HL-60 (cell line): ENCODE data around the gene CTRB1.

Source experiments
- DNase-seq, 2 experiments: peaks; one replicate each; pipeline ENCODE4 v3.0.0-alpha.2; 2010 to 2020; ENCODE audit warnings: low read depth in 1 of 2, low spot score in 1 of 2
- H3K27ac ChIP-seq: fragments of 250-450 bp; sonication (Bioruptor Pico); replicated peaks from 2 replicates; pipeline ENCODE4 v1.5.1; 2020; ENCODE audit warnings: mild to moderate bottlenecking, moderate library complexity
- H3K27me3 ChIP-seq: fragments of 250-450 bp; sonication (Bioruptor Pico); 2 replicates; pipeline ENCODE4 v1.5.1; 2021; ENCODE audit warnings: mild to moderate bottlenecking, moderate library complexity; ENCODE audit not compliant: insufficient read depth, poor library complexity, severe bottlenecking
- H3K4me3 ChIP-seq: replicated peaks from 2 replicates; pipeline ENCODE4 v1.5.1; 2011; ENCODE audit warnings: mild to moderate bottlenecking, control low read depth, low read length; ENCODE audit not compliant: insufficient read depth
- GABPA ChIP-seq: IDR thresholded peaks from 2 replicates; pipeline ENCODE4 v1.6.1; 2012; ENCODE audit warnings: low read depth
- POLR2AphosphoS5 ChIP-seq: IDR thresholded peaks from 2 replicates; pipeline ENCODE4 v1.6.1; 2012; ENCODE audit warnings: low read depth
- SPI1 ChIP-seq: IDR thresholded peaks from 2 replicates; pipeline ENCODE4 v1.6.1; 2012; ENCODE audit warnings: low read depth, mild to moderate bottlenecking, borderline replicate concordance
- TF ChIP-seq, protein P1 (sequence below): IDR thresholded peaks from one replicate; pipeline ENCODE4 v1.5.1; 2011; ENCODE audit warnings: low read length, control low read depth, inconsistent platforms; ENCODE audit not compliant: insufficient read depth
- TF ChIP-seq, protein P2 (sequence below): IDR thresholded peaks from 2 replicates; pipeline ENCODE4 v1.6.1; 2012; ENCODE audit warnings: low read depth; ENCODE audit not compliant: insufficient replicate concordance

CTRB1 gene

DNA sequence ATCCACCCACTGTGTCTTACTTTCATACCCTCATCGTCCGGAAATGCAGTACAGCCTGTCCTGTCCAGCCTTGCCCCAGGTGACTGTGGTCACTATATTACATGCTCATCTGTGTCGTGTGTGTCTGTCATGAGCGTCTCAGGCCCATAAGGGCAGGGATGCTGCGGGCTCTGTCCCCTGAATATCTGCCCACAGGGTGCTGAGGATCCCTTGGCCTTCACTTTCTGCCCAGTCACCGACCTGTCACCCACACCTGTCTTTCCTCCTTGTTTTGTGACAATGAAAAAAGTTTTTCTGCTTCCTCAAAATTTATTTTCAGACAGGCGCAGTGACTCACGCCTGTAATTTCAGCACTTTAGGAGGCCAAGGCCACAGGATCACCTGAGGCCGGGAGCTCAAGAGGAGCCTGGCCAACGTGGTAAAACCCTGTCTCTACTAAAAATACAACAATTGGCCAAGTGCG lies 1.4 kb upstream of the CTRB1 start:
- TF ChIP-seq, protein P1, sequence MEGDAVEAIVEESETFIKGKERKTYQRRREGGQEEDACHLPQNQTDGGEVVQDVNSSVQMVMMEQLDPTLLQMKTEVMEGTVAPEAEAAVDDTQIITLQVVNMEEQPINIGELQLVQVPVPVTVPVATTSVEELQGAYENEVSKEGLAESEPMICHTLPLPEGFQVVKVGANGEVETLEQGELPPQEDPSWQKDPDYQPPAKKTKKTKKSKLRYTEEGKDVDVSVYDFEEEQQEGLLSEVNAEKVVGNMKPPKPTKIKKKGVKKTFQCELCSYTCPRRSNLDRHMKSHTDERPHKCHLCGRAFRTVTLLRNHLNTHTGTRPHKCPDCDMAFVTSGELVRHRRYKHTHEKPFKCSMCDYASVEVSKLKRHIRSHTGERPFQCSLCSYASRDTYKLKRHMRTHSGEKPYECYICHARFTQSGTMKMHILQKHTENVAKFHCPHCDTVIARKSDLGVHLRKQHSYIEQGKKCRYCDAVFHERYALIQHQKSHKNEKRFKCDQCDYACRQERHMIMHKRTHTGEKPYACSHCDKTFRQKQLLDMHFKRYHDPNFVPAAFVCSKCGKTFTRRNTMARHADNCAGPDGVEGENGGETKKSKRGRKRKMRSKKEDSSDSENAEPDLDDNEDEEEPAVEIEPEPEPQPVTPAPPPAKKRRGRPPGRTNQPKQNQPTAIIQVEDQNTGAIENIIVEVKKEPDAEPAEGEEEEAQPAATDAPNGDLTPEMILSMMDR, result no peak
- TF ChIP-seq, protein P2, sequence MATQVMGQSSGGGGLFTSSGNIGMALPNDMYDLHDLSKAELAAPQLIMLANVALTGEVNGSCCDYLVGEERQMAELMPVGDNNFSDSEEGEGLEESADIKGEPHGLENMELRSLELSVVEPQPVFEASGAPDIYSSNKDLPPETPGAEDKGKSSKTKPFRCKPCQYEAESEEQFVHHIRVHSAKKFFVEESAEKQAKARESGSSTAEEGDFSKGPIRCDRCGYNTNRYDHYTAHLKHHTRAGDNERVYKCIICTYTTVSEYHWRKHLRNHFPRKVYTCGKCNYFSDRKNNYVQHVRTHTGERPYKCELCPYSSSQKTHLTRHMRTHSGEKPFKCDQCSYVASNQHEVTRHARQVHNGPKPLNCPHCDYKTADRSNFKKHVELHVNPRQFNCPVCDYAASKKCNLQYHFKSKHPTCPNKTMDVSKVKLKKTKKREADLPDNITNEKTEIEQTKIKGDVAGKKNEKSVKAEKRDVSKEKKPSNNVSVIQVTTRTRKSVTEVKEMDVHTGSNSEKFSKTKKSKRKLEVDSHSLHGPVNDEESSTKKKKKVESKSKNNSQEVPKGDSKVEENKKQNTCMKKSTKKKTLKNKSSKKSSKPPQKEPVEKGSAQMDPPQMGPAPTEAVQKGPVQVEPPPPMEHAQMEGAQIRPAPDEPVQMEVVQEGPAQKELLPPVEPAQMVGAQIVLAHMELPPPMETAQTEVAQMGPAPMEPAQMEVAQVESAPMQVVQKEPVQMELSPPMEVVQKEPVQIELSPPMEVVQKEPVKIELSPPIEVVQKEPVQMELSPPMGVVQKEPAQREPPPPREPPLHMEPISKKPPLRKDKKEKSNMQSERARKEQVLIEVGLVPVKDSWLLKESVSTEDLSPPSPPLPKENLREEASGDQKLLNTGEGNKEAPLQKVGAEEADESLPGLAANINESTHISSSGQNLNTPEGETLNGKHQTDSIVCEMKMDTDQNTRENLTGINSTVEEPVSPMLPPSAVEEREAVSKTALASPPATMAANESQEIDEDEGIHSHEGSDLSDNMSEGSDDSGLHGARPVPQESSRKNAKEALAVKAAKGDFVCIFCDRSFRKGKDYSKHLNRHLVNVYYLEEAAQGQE, result no peak
- no peak for TF ChIP-seq POLR2AphosphoS5
- no peak for TF ChIP-seq GABPA
- no peak for DNase-seq
- Histone ChIP-seq H3K4me3 (no peak overlapping the region), H3K27me3 (peaks cover 2% of the 10 kb centered on the region), H3K27ac (no peak overlapping the region)

DNA sequence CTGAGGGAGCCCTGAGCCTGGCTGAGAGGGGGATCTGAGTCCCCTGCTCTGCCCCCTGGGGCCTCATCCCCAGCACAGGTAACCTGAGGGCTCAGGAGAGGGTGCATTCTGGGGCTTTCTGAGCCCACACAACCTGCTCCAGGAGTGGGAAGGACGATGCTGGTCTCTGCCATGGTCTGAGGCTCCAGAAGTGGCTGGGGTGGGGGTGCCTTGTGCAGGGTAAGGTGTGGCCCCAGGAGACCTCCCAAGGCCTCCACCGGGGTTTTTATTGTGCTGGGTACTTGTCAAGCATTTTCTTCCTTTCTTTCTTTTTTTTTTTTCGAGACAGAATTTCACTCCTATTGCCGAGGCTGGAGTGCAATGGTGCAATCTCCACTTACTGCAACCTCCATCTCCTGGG lies 300 bp downstream of the CTRB1 start:
- DNase-seq, result no peak
- TF ChIP-seq, protein P1, result no peak
- TF ChIP-seq GABPA (no peak), POLR2AphosphoS5 (no peak), SPI1 (no peak)
- TF ChIP-seq, protein P2, result no peak
- Histone ChIP-seq H3K4me3 (no peak overlapping the region), H3K27ac (no peak overlapping the region), H3K27me3 (peaks cover 2% of the 10 kb centered on the region)

DNA sequence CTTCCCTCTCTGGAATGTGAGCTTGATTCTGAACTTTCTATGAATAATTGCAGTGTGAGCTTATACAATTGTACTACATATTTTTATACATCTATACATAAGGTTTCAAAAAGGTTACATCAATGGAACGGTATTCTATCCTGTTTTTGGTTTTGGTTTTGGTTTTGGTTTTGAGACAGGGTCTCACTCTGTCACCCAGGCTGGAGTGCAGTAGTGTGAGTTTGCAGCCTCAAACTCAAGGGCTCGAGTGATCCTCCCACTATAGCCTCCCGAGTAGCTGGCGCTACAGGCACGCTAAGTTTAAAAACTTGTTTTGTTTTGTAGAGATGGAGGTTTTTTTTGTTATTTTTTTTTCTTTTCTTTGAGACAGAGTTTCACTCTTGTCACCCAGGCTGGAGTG lies 1.1 kb downstream of the CTRB1 start:
- Histone ChIP-seq H3K27ac (no peak overlapping the region), H3K4me3 (no peak overlapping the region), H3K27me3 (peaks cover 2% of the 10 kb centered on the region)
- DNase-seq, result no peak
- TF ChIP-seq SPI1, result no peak
- TF ChIP-seq, protein P2, result no peak
- TF ChIP-seq, protein P1, result no peak
- no peak for TF ChIP-seq POLR2AphosphoS5
- TF ChIP-seq GABPA, result no peak
